Psoas muscle (tissue), 8 donors: ENCODE data around the gene SPTBN1. TPM values are rescaled to one million over a fixed set of nuclear protein-coding genes. Genes with fewer than 3 reads are reported as not detected.
A peak's percentile ranks its signal among the peaks of the same experiment; 100 is the strongest.

Experiments
- ATAC-seq, 4 donors: fragments of 200-7000 bp; cut with Tn5 transposase; one replicate each; pipeline ENCODE4 v1.9.1; 2020; ENCODE audit warnings: moderate library complexity in 3 of 4, mild to moderate bottlenecking in 2 of 4
- DNase-seq, 2 donors: peaks; one replicate each; pipeline ENCODE4 v3.0.0-alpha.2; 2020
- H3K27ac ChIP-seq: fragments of 200-600 bp; one replicate; pipeline ENCODE4 v1.8.0; 2022
- H3K27me3 ChIP-seq, 3 donors: fragments of 200-600 bp in 1 of 3; one replicate each; pipeline versions ENCODE4 v1.6.1 to v1.8.0; 2013 to 2022; ENCODE audit warnings: low read length in 2 of 3, mild to moderate bottlenecking in 2 of 3, moderate library complexity in 1 of 3; ENCODE audit not compliant: insufficient read depth in 3 of 3
- H3K36me3 ChIP-seq, 2 donors: fragments of 200-600 bp in 1 of 2; one replicate each; pipeline versions ENCODE4 v1.6.1 to v1.8.0; 2013 to 2022; ENCODE audit warnings: low read depth in 1 of 2, mild to moderate bottlenecking in 1 of 2, moderate library complexity in 1 of 2; ENCODE audit not compliant: insufficient read depth in 1 of 2
- H3K4me1 ChIP-seq: fragments of 200-600 bp; one replicate; pipeline ENCODE4 v1.8.0; 2022
- H3K4me3 ChIP-seq: fragments of 200-600 bp; one replicate; pipeline ENCODE4 v1.8.0; 2022; ENCODE audit warnings: mild to moderate bottlenecking
- H3K9me3 ChIP-seq: fragments of 200-600 bp; one replicate; pipeline ENCODE4 v1.8.0; 2022
- WGBS, 3 donors: extraction: QIAGEN DNeasy Blood & Tissue Kit; methylation state at CpG; one replicate each; pipeline versions ENCODE4 v1.1.6 to v1.1.7; 2013; 5-methylcytosine and 5-hydroxymethylcytosine counted together
- intact Hi-C, 2 donors: fragments of 100-400 bp; cut with DNase I; formaldehyde crosslinking; loops; one replicate each; pipeline versions ENCODE4 v1.11.0 to v1.14.2; 2022
- polyA plus RNA-seq, 3 donors: library from polyadenylated mRNA; stranded (reverse); fragments of 200-250 nt; gene quantifications; one replicate each; pipeline ENCODE4 v1.2.3, GENCODE V29; 2013
- total RNA-seq, 4 donors: library from RNA; stranded (reverse); fragmentation: NEBNext Ultra II Directional in 2 of 4; extraction: Animal tissue kit (Norgen Biotek cat#: 25700) in 2 of 4; gene quantifications; one replicate each; pipeline versions ENCODE4 v1.2.1 to v1.2.4, GENCODE V29; 2021 to 2023
- TF ChIP-seq, protein P1 (sequence below): fragments of 200-600 bp; IDR thresholded peaks from one replicate; pipeline ENCODE4 v1.8.0; 2022; ENCODE audit warnings: antibody characterized with exemption
- donor health status: healthy with polysubstance abuse.
- donor health status: DM: no; HTN: no; CAD: no; lungs with moderate emphysema.
- donor health status: Bipolar disorder and iron deficiency.
- donor health status: healthy.
- donor health status: DM: yes; HTN: yes; CAD: no.
- donor health status: DM: no; HTN: no; CAD: no.
- donor health status: DM: no; HTN: no; CAD: no.
- donor health status: DM: yes; HTN: yes; CAD: no.

SPTBN1 gene
- total and polyA plus RNA-seq, 7 donors, result 22.9 to 180 (median 87.8) TPM

GRCh38 chr2:54557211-54557600 lies 101.1 kb downstream of the SPTBN1 start:
- Histone ChIP-seq H3K27ac (peak overlapping the region; percentile 83), H3K36me3 (no peaks in the 10 kb centered on the region), H3K4me1 (peaks cover 40% of the 10 kb centered on the region), H3K9me3 (no peaks in the 10 kb centered on the region), H3K27me3 (no peaks in the 10 kb centered on the region), H3K4me3 (peak overlapping the region; percentile 82)
- TF ChIP-seq, protein P1, sequence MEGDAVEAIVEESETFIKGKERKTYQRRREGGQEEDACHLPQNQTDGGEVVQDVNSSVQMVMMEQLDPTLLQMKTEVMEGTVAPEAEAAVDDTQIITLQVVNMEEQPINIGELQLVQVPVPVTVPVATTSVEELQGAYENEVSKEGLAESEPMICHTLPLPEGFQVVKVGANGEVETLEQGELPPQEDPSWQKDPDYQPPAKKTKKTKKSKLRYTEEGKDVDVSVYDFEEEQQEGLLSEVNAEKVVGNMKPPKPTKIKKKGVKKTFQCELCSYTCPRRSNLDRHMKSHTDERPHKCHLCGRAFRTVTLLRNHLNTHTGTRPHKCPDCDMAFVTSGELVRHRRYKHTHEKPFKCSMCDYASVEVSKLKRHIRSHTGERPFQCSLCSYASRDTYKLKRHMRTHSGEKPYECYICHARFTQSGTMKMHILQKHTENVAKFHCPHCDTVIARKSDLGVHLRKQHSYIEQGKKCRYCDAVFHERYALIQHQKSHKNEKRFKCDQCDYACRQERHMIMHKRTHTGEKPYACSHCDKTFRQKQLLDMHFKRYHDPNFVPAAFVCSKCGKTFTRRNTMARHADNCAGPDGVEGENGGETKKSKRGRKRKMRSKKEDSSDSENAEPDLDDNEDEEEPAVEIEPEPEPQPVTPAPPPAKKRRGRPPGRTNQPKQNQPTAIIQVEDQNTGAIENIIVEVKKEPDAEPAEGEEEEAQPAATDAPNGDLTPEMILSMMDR, result no peak
- 48 to 77% (median 63%) methylated on average over 1 of the region's 1 CpG for WGBS, 3 donors
- intact Hi-C loops, result loop anchor here in 1 of 2 donors (5.0 kb wide), 1 partner anchor 35 kb away; no protein-coding TSS in a partner anchor
- no peak for DNase-seq
- ATAC-seq, result no peak

DNA sequence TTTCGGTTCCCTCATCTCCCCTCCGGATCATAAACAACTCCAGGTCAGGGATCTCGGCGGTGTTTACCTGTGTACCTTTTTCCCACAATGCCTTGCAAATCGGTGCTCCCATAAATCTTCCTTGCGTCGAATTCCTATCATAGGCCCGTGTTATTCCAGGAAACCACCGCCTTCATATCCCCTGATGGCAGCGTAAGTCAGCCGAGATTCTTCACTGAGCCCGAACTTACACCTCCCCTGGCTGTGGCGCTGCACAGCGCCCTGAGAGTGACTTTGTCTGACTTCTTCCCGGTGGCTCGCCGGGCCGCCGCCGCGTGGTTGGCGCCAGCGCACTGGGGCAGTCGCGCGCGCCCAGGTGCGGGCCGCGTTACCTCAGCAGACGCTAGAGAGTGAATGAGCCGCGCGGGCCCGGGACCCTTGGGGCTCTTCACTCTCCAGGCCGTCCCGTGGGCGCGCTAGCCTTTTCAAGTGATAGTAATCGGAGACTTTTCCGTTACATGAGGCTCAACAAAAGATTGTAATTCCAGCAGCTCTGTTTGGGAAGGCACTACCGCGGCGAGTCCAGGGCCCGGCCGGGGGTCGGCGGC lies 101.6 kb downstream of the SPTBN1 start:
- Histone ChIP-seq H3K4me1 (peaks cover 40% of the 10 kb centered on the region), H3K4me3 (peak overlapping the region; percentile 82), H3K9me3 (no peaks in the 10 kb centered on the region), H3K36me3 (no peaks in the 10 kb centered on the region), H3K27ac (peak overlapping the region; percentile 83), H3K27me3 (no peaks in the 10 kb centered on the region)
- TF ChIP-seq, protein P1, result peak; percentile 6
- peak; percentile 40 to 71 (median 68) for ATAC-seq
- WGBS, 3 donors, result 7 to 13% (median 8%) methylated on average over 45 to 48 of the region's 48 CpGs
- intact Hi-C loops, result loop anchor here in 1 of 2 donors (5.0 kb wide), 1 partner anchor 35 kb away; no protein-coding TSS in a partner anchor
- peak; percentile 44 to 74 for DNase-seq

GRCh38 chr2:54558188-54559005 lies 102.3 kb downstream of the SPTBN1 start:
- Histone ChIP-seq H3K36me3 (no peaks in the 10 kb centered on the region), H3K4me3 (peak overlapping the region; percentile 82), H3K9me3 (no peaks in the 10 kb centered on the region), H3K4me1 (peaks cover 40% of the 10 kb centered on the region), H3K27ac (peak overlapping the region; percentile 83), H3K27me3 (no peaks in the 10 kb centered on the region)
- intact Hi-C loops, result loop anchor here in 1 of 2 donors (5.0 kb wide), 1 partner anchor 36 kb away; no protein-coding TSS in a partner anchor
- 10 to 13% (median 11%) methylated on average over 50 to 59 of the region's 59 CpGs for WGBS, 3 donors
- peak; percentile 60 to 70 for DNase-seq
- ATAC-seq, result peak; percentile 51 to 83 (median 72)
- TF ChIP-seq, protein P1, result no peak

DNA sequence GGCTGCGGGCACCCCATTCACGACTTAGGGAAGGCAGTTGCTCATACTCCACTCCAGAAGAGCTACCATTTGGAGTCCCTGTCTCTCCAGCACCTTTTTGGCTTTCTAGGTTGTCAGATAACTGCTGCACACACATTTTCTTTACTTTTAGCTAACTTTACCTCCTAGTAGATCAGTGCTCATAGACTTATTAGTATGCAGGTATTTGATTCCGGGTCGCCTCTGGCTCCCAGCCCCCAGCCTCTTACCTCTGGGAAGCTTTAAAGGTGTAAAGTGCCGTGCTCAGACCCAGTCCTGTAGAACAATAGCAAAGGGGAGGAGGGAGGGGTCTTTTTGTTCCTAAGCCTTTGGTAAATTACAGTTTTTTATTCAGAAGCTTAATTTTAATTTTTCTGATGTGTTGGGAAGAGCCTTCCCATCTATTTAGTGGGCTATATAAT lies 102.9 kb downstream of the SPTBN1 start:
- intact Hi-C loops, result loop anchor here in 1 of 2 donors (5.0 kb wide), 1 partner anchor 37 kb away; no protein-coding TSS in a partner anchor
- peak overlapping the region; percentile 83 for H3K27ac ChIP-seq

More for the DNA sequence above, 102.9 kb downstream of the SPTBN1 start:
- no peaks in the 10 kb centered on the region for H3K9me3 ChIP-seq
- no peak for DNase-seq
- peaks cover 40% of the 10 kb centered on the region for H3K4me1 ChIP-seq
- H3K36me3 ChIP-seq, result no peaks in the 10 kb centered on the region
- peak overlapping the region; percentile 82 for H3K4me3 ChIP-seq
- 53 to 67% (median 54%) methylated on average over 5 of the region's 5 CpGs for WGBS, 3 donors
- ATAC-seq, result no peak
- H3K27me3 ChIP-seq, result no peaks in the 10 kb centered on the region
- TF ChIP-seq, protein P1, result no peak
